Stimulated activated CD4-positive, alpha-beta T cell treated with anti-CD3 and anti-CD28 coated beads, Interleukin-12 subunit alpha, Interleukin-12 subunit beta, amount 100 ng/mL, for 48 hours (primary cell): ENCODE data around the gene DDX39A.
"Not testable (repeated sequence)": the region's sequence is repeated elsewhere in the genome, so short reads cannot be mapped to it uniquely, and the experiment has no call there.

Source experiments
- DNase-seq, 3 donors: peaks; one replicate each; pipeline ENCODE4 v3.0.0-alpha.2; 2020; ENCODE audit warnings: low read depth in 2 of 3, low spot score in 1 of 3

DDX39A gene

GRCh38 chr19:14409146-14410023 lies 9.8 kb downstream of the DDX39A start:
- DNase-seq, result no peak

- DNase-seq, result no peak
Measured at GRCh38 chr19:14408491-14409145, 10.5 kb downstream of the DDX39A start.

GRCh38 chr19:14407605-14408484 lies 11.3 kb downstream of the DDX39A start:
- DNase-seq, result no peak

GRCh38 chr19:14406645-14407401 lies 12.3 kb downstream of the DDX39A start:
- no peak for DNase-seq

- peak; percentile 88 for DNase-seq
Measured at GRCh38 chr19:14405758-14406644, 13.1 kb downstream of the DDX39A start.

- DNase-seq, result no peak
Measured at GRCh38 chr19:14405380-14405757, 13.8 kb downstream of the DDX39A start.

- DNase-seq, result no peak
Measured at GRCh38 chr19:14404312-14404711, 14.8 kb downstream of the DDX39A start.

- DNase-seq, result not testable (repeated sequence)
Measured at GRCh38 chr19:14403145-14403930, 15.8 kb downstream of the DDX39A start.

GRCh38 chr19:14402332-14403144 lies 16.6 kb downstream of the DDX39A start:
- DNase-seq, result no peak

- DNase-seq, result no peak
Measured at GRCh38 chr19:14401468-14402195, 17.5 kb downstream of the DDX39A start.

GRCh38 chr19:14400951-14401431 lies 18.1 kb downstream of the DDX39A start:
- DNase-seq, result no peak

- not testable (repeated sequence) for DNase-seq
Measured at GRCh38 chr19:14397168-14397567, 22.0 kb downstream of the DDX39A start.

- DNase-seq, result not testable (repeated sequence)
Measured at GRCh38 chr19:14396730-14397129, 22.4 kb downstream of the DDX39A start.

- no peak for DNase-seq
Measured at GRCh38 chr19:14395710-14396336, 23.3 kb downstream of the DDX39A start.

GRCh38 chr19:14395262-14395661 lies 23.9 kb downstream of the DDX39A start:
- DNase-seq, result no peak

GRCh38 chr19:14394167-14394566 lies 25.0 kb downstream of the DDX39A start:
- no peak for DNase-seq

- no peak for DNase-seq
Measured at GRCh38 chr19:14393329-14393728, 25.8 kb downstream of the DDX39A start.
